Measurements from ENCODE around the gene SHLD2.
"Not testable (repeated sequence)": the region's sequence is repeated elsewhere in the genome, so short reads cannot be mapped to it uniquely, and the experiment has no call there.

DNA sequence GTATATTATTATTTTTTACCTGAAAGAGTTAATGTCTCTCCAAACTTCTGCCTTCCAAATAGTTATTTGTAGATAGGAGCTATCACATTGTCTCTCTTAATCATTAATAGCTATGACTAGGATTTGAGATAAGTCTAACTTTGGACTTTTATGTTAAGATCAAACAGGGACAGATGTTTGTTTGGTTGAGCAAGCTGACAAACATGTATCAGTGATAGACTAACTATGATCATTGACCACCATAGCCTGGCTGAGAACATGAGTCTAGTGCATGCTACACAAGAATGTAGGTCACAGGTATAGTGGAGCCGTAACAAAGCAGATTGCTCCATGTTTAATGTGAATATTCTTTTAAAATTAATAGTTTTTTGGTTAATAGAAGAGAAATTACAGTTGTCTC, 76.7 kb downstream of the SHLD2 start:
- TF ChIP-seq, protein P1, sequence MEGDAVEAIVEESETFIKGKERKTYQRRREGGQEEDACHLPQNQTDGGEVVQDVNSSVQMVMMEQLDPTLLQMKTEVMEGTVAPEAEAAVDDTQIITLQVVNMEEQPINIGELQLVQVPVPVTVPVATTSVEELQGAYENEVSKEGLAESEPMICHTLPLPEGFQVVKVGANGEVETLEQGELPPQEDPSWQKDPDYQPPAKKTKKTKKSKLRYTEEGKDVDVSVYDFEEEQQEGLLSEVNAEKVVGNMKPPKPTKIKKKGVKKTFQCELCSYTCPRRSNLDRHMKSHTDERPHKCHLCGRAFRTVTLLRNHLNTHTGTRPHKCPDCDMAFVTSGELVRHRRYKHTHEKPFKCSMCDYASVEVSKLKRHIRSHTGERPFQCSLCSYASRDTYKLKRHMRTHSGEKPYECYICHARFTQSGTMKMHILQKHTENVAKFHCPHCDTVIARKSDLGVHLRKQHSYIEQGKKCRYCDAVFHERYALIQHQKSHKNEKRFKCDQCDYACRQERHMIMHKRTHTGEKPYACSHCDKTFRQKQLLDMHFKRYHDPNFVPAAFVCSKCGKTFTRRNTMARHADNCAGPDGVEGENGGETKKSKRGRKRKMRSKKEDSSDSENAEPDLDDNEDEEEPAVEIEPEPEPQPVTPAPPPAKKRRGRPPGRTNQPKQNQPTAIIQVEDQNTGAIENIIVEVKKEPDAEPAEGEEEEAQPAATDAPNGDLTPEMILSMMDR (conservative IDR thresholded peaks at IDR 0.05; ENCODE audit: low read depth, low read length) = not testable (repeated sequence)
- not testable (repeated sequence) for TF ChIP-seq POLR2A (IDR thresholded peaks at IDR 0.05; ENCODE audit: low read depth, low read length); RFX5 (IDR thresholded peaks at IDR 0.05; ENCODE audit: low read depth, low read length); SMC3 (IDR thresholded peaks at IDR 0.05; ENCODE audit: low read depth, low read length); MAFK (IDR thresholded peaks at IDR 0.05; ENCODE audit: low read depth, low read length); RAD21 (IDR thresholded peaks at IDR 0.05; ENCODE audit: low read length); FOS (IDR thresholded peaks at IDR 0.05; ENCODE audit: low read depth, low read length)
- TF ChIP-seq, protein P2, sequence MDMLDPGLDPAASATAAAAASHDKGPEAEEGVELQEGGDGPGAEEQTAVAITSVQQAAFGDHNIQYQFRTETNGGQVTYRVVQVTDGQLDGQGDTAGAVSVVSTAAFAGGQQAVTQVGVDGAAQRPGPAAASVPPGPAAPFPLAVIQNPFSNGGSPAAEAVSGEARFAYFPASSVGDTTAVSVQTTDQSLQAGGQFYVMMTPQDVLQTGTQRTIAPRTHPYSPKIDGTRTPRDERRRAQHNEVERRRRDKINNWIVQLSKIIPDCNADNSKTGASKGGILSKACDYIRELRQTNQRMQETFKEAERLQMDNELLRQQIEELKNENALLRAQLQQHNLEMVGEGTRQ (IDR thresholded peaks at IDR 0.05; ENCODE audit: low read depth, low read length) = not testable (repeated sequence)
- TF ChIP-seq, protein P3, sequence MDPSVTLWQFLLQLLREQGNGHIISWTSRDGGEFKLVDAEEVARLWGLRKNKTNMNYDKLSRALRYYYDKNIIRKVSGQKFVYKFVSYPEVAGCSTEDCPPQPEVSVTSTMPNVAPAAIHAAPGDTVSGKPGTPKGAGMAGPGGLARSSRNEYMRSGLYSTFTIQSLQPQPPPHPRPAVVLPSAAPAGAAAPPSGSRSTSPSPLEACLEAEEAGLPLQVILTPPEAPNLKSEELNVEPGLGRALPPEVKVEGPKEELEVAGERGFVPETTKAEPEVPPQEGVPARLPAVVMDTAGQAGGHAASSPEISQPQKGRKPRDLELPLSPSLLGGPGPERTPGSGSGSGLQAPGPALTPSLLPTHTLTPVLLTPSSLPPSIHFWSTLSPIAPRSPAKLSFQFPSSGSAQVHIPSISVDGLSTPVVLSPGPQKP (IDR thresholded peaks at IDR 0.05; ENCODE audit: borderline replicate concordance, low read depth, low read length) = not testable (repeated sequence)
